Measurements from ENCODE around the gene PTS. TPM values are rescaled to one million over a fixed set of nuclear protein-coding genes. Genes with fewer than 3 reads are reported as not detected.

PTS gene
- total RNA-seq, 1 donor from 2014 or later: 40.1 TPM

DNA sequence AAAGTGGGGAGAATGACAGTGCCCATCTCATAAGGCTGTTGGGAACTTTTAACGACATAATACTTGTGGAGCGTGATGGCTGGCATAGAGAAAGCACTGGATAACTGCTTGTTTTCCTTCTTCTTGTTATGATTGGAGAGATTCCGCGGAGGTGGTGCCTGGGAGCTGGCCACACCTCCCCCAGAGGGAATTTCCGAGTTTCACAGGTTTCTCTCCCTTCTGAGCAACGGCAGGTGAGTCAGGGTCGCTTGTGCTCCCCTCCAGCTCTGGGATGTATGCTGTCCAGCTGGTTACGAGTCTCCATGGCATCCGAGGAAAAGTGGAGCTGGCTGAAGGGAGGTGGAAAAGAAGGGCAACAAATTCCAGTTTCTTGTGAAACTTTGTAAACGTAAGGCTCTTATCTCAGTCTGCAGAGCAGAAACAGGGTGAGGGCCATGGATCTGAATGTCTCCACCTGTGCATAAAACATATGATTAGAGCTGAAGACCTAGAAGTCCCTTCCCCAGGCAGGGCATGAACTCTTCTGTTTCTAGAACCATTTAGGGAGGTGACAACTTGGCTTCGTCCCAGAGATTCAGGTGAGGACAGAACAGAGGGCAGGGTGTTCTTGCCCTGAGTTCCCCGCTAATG is 44.4 kb downstream of the PTS start:
- H3K4me3 Mint-ChIP-seq: no peak overlapping the region
- no peaks in the 10 kb centered on the region for H3K4me1 Mint-ChIP-seq
- H3K9me3 Mint-ChIP-seq: no peaks in the 10 kb centered on the region
- H3K27me3 Mint-ChIP-seq (ENCODE audit: low read depth): no peaks in the 10 kb centered on the region
- no peak for DNase-seq (ENCODE audit: low read depth, low spot score)
- H3K27ac Mint-ChIP-seq (ENCODE audit: unreplicated experiment): no peak overlapping the region
- TF ChIP-seq, protein P1, sequence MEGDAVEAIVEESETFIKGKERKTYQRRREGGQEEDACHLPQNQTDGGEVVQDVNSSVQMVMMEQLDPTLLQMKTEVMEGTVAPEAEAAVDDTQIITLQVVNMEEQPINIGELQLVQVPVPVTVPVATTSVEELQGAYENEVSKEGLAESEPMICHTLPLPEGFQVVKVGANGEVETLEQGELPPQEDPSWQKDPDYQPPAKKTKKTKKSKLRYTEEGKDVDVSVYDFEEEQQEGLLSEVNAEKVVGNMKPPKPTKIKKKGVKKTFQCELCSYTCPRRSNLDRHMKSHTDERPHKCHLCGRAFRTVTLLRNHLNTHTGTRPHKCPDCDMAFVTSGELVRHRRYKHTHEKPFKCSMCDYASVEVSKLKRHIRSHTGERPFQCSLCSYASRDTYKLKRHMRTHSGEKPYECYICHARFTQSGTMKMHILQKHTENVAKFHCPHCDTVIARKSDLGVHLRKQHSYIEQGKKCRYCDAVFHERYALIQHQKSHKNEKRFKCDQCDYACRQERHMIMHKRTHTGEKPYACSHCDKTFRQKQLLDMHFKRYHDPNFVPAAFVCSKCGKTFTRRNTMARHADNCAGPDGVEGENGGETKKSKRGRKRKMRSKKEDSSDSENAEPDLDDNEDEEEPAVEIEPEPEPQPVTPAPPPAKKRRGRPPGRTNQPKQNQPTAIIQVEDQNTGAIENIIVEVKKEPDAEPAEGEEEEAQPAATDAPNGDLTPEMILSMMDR (conservative IDR thresholded peaks at IDR 0.05): no peak
- H3K36me3 Mint-ChIP-seq (ENCODE audit: low read depth): no peaks in the 10 kb centered on the region

DNA sequence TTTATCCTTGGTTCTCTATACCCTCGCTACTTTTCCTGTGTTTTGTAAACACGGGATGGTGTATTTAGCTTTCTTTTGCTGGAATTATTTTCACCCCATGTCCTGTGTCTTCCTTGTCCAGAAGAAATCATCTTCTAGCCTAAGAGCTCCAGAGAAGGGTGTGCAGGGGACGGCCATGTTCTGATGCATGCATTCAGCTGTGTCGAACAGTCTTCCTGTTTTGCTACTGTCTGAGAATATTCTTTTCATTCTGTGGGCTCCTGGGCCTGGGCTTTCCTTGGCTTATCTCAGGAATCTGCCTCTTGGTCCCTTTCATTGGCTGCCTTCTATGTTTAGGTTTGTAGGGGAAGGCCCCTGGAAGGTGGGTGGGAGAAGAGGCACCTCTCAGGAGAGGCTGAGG is 45.0 kb downstream of the PTS start:
- Mint-ChIP-seq H3K9me3 (no peaks in the 10 kb centered on the region), H3K36me3 (ENCODE audit: low read depth) (no peaks in the 10 kb centered on the region), H3K27ac (ENCODE audit: unreplicated experiment) (no peak overlapping the region), H3K27me3 (ENCODE audit: low read depth) (no peaks in the 10 kb centered on the region), H3K4me1 (no peaks in the 10 kb centered on the region), H3K4me3 (no peak overlapping the region)
- TF ChIP-seq, protein P1 (conservative IDR thresholded peaks at IDR 0.05): no peak
- DNase-seq (ENCODE audit: low read depth, low spot score): no peak

DNA sequence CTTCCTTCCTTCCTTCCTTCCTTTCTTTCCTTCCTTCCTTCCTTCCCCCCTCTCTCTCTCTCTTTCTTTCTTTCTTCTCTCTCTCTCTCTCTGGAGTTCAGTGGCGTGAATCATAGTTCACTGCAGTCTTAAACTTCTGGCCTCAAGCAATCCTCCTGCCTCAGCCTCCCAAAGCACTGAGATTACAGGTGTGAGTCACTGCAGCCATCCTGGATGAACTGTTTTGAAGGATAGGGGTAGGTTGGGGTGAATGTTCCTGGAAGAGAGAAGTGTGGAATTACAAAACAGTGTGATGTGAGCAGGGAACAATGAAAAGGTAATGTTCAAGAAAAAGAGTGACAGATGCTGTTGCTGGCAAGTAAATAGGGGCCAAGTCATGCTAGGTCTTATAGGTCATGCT is 46.8 kb downstream of the PTS start:
- Mint-ChIP-seq H3K27ac (ENCODE audit: unreplicated experiment) (no peak overlapping the region), H3K4me1 (peaks cover 6% of the 10 kb centered on the region), H3K36me3 (ENCODE audit: low read depth) (no peaks in the 10 kb centered on the region), H3K4me3 (no peak overlapping the region), H3K27me3 (ENCODE audit: low read depth) (no peaks in the 10 kb centered on the region), H3K9me3 (no peaks in the 10 kb centered on the region)
- TF ChIP-seq, protein P1 (conservative IDR thresholded peaks at IDR 0.05): no peak
- DNase-seq (ENCODE audit: low read depth, low spot score): no peak

DNA sequence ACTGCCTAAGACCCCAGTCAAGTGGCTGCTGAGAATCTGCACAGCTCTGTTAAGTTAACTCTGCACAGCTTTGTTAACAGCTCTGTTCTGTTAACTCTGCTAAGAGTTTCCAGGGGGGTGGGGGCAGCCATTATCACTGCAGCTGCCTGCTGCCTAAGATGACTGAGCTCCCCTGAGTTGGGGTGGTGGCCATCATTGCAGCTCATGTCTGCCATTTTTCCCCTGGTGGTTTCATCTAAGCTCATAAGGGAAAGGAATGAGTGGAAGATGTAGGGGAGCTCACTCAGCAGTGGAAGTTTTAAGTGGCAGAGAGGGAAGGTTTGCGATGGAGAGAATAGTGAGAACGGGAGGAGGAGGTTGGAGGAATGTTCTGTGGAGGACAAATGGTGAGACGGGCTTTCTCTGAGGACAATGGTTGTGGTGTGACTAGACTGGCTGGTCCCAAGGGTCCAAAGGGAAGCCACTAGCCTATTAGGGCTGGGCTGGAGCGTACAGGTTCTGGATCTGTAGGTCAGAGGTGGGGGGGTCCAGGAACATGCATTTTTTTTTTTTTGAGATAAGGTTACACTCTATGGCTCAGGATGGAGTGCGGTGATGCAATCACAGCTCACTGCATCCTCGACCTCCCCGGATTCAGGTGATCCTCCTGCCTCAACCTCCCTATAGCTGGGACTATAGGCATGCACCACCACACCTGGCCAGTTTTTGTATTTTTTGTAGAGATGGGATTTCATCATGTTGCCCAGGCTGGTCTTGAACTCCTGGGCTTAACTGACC is 48.0 kb downstream of the PTS start:
- peaks cover 8% of the 10 kb centered on the region for H3K4me1 Mint-ChIP-seq
- TF ChIP-seq, protein P1 (conservative IDR thresholded peaks at IDR 0.05): no peak
- no peak overlapping the region for H3K27ac Mint-ChIP-seq (ENCODE audit: unreplicated experiment)
- H3K9me3 Mint-ChIP-seq: no peaks in the 10 kb centered on the region
- no peaks in the 10 kb centered on the region for H3K36me3 Mint-ChIP-seq (ENCODE audit: low read depth)
- no peaks in the 10 kb centered on the region for H3K27me3 Mint-ChIP-seq (ENCODE audit: low read depth)
- no peak overlapping the region for H3K4me3 Mint-ChIP-seq
- no peak for DNase-seq (ENCODE audit: low read depth, low spot score)

DNA sequence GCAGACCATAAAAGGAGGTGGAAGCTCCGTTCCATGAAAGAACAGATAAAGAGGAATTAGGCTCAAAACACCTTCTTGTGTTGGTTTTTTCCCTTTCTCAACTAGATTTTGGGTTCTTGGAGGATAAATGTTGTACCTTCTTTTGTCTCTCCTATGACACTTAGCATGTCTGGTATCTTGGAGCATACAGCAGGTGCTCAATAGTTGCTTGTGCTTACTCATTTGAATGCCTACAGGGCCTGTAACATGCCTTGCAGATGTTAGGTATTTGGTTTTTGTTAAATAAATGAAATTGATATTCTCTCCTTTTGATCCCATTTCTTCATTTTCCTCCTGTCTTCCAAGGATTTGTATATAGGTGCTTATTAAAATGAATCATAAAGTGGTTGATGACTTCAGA is 50.8 kb downstream of the PTS start:
- H3K27ac Mint-ChIP-seq (ENCODE audit: unreplicated experiment): no peak overlapping the region
- no peaks in the 10 kb centered on the region for H3K27me3 Mint-ChIP-seq (ENCODE audit: low read depth)
- H3K4me3 Mint-ChIP-seq: no peak overlapping the region
- no peak for DNase-seq (ENCODE audit: low read depth, low spot score)
- TF ChIP-seq, protein P1 (conservative IDR thresholded peaks at IDR 0.05): no peak
- H3K4me1 Mint-ChIP-seq: peaks cover 15% of the 10 kb centered on the region
- H3K9me3 Mint-ChIP-seq: no peaks in the 10 kb centered on the region
- no peaks in the 10 kb centered on the region for H3K36me3 Mint-ChIP-seq (ENCODE audit: low read depth)
